MM.1S (cell line): ENCODE measurements around the gene PDXDC1.

Experiments used
- EZH2 ChIP-seq: fragments of 300-600 bp; sonication (generic); optimal IDR thresholded peaks from 2 replicates; pipeline ENCODE3; 2017; ENCODE audit warnings: low read depth, mild to moderate bottlenecking, antibody characterized with exemption, low read length, mixed read lengths
- TF ChIP-seq, protein P1 (sequence below): fragments of 300-600 bp; sonication (generic); IDR thresholded peaks from 2 replicates; pipeline ENCODE4 v1.5.1; 2016; ENCODE audit warnings: antibody characterized with exemption, low read length, mixed read lengths

GRCh38 chr16:15051387-15051951, 76.6 kb downstream of the PDXDC1 start:
- TF ChIP-seq, protein P1, sequence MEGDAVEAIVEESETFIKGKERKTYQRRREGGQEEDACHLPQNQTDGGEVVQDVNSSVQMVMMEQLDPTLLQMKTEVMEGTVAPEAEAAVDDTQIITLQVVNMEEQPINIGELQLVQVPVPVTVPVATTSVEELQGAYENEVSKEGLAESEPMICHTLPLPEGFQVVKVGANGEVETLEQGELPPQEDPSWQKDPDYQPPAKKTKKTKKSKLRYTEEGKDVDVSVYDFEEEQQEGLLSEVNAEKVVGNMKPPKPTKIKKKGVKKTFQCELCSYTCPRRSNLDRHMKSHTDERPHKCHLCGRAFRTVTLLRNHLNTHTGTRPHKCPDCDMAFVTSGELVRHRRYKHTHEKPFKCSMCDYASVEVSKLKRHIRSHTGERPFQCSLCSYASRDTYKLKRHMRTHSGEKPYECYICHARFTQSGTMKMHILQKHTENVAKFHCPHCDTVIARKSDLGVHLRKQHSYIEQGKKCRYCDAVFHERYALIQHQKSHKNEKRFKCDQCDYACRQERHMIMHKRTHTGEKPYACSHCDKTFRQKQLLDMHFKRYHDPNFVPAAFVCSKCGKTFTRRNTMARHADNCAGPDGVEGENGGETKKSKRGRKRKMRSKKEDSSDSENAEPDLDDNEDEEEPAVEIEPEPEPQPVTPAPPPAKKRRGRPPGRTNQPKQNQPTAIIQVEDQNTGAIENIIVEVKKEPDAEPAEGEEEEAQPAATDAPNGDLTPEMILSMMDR = no peak
- TF ChIP-seq EZH2 = no peak
